Measurements from ENCODE around the gene NUB1. TPM values are rescaled to one million over a fixed set of nuclear protein-coding genes. Genes with fewer than 3 reads are reported as not detected.
A peak's percentile ranks its signal among the peaks of the same experiment; 100 is the strongest.

NUB1 gene
- total RNA-seq, 1 experiment from 2014 or later: 48.5 TPM

DNA sequence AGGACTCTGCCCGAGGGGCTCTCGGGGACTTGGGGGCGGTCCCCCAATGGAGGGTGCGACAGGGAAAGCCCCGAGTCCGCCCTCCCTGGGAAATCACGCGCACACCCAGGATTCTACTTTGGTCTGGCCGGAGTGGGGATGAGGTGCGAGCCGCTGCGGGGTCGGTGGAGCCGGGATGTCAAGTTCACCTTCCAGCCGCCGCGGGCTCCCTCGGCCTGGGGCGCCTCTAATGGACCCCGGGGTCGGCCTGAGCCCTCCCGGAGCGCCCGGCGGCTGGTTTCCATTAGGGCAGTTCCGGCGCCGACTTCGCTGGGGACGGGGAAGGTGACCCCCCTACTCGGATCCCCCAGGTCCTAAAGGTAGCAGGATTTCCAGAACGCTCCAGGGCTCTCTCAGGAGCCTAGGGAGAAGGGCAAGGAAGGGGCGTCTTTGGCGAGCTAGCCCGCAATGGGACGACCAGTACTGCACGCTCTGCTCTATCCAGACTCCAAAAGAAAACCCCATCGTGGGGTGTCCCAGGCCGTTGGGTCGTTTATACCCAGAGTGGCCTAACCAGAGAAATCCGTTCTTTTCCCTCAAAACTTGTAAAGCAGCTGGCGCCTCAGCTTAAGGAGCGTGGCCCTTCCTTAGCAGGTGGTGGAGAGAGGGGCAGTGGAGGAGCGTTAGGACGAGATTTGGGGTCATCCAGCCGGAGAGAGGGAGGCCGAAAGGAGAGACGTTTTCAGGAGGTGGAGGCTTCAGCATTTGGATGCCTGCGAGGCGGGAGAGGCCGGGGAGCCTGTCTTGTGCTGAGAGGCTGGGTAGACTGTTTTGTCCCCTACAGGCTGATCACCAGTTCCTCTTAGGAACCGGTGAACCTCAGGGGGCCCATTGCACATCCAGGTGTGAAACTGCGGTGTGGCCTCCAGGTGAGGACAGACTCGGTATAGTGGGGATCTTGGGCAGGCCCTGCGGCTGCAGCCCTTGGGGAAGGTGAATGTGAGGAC lies 69.1 kb downstream of the NUB1 start:
- Histone ChIP-seq H3T11ph (ENCODE audit: low read length) (no peak overlapping the region), H3K79me1 (ENCODE audit: insufficient read depth, low read depth, low read length, poor library complexity, severe bottlenecking) (no peaks in the 10 kb centered on the region), H4K5ac (ENCODE audit: insufficient read length, low read depth, low read length) (no peak overlapping the region), H2BK15ac (ENCODE audit: low read depth, low read length) (peak overlapping the region; percentile 25; the same call in 1 of the 2 replicates), H3K14ac (ENCODE audit: insufficient read depth, low read length) (peak overlapping the region; percentile 66), H3K23me2 (ENCODE audit: insufficient read length, low read depth, low read length, poor library complexity, severe bottlenecking) (peaks cover 25% of the 10 kb centered on the region), H3K9ac (ENCODE audit: extremely low read depth, insufficient read length, low read length) (peak overlapping the region; percentile 38), H2AK5ac (ENCODE audit: insufficient read length, low read length) (no peak overlapping the region), H3K18ac (ENCODE audit: insufficient read length, low read depth, low read length) (peak overlapping the region; percentile 75), H2BK12ac (ENCODE audit: insufficient read length, low read depth, low read length) (no peak overlapping the region), H3K79me2 (ENCODE audit: insufficient read depth, low read length) (no peaks in the 10 kb centered on the region), H4K8ac (replicated peaks; ENCODE audit: insufficient read length, low read depth, low read length) (no peak overlapping the region), H4K20me1 (ENCODE audit: control insufficient read depth, insufficient read depth, insufficient read length) (no peaks in the 10 kb centered on the region), H3K4me2 (ENCODE audit: insufficient read depth, insufficient read length, low read length) (peak overlapping the region; percentile 59), H3K27ac (ENCODE audit: insufficient read length, low read depth, low read length) (no peak overlapping the region), H2AFZ (ENCODE audit: low read length) (no peak overlapping the region), H3K4ac (ENCODE audit: low read depth, low read length) (no peak overlapping the region), H3K9me3 (ENCODE audit: control insufficient read depth, low read depth, low read length) (no peaks in the 10 kb centered on the region), H3K56ac (ENCODE audit: insufficient read length, low read depth, low read length) (no peak overlapping the region), H4K91ac (ENCODE audit: insufficient read length, low read depth, low read length) (no peak overlapping the region), H2BK120ac (ENCODE audit: low read depth, low read length, poor library complexity, severe bottlenecking) (no peak overlapping the region), H3K23ac (ENCODE audit: insufficient read length, low read depth, low read length) (no peak overlapping the region), H2BK5ac (ENCODE audit: insufficient read length, low read length) (no peak overlapping the region), H3K4me1 (ENCODE audit: insufficient read depth, low read length) (peaks cover 5% of the 10 kb centered on the region; the same call in 1 of the 2 replicates), H2BK20ac (ENCODE audit: low read depth, low read length, poor library complexity, severe bottlenecking) (no peak overlapping the region), H3K27me3 (ENCODE audit: insufficient read depth, low read length) (peaks cover 5% of the 10 kb centered on the region; the same call in 1 of the 2 replicates)
- peak; percentile 68 for DNase-seq
- TF ChIP-seq, protein P1, sequence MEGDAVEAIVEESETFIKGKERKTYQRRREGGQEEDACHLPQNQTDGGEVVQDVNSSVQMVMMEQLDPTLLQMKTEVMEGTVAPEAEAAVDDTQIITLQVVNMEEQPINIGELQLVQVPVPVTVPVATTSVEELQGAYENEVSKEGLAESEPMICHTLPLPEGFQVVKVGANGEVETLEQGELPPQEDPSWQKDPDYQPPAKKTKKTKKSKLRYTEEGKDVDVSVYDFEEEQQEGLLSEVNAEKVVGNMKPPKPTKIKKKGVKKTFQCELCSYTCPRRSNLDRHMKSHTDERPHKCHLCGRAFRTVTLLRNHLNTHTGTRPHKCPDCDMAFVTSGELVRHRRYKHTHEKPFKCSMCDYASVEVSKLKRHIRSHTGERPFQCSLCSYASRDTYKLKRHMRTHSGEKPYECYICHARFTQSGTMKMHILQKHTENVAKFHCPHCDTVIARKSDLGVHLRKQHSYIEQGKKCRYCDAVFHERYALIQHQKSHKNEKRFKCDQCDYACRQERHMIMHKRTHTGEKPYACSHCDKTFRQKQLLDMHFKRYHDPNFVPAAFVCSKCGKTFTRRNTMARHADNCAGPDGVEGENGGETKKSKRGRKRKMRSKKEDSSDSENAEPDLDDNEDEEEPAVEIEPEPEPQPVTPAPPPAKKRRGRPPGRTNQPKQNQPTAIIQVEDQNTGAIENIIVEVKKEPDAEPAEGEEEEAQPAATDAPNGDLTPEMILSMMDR (conservative IDR thresholded peaks at IDR 0.05): no peak
- Mint-ChIP-seq H3K27ac (peak overlapping the region in 1 of 3 experiments; percentile 35; a peak in 1 of 7 replicates), H3K4me3 (peak overlapping the region; percentile 77 to 87), H3K9me3 (peaks cover 0 to 3% of the 10 kb centered on the region in 2 experiments; a peak in 1 of 5 replicates), H3K36me3 (ENCODE audit: insufficient read depth in 1 of 3, low read depth in 3 of 3) (peaks cover 0 to 8% (median 2%) of the 10 kb centered on the region in 3 experiments; a peak in 5 of 7 replicates), H3K4me1 (peaks cover 22 to 29% of the 10 kb centered on the region in 2 experiments), H3K27me3 (ENCODE audit: low read depth) (peaks cover 66% of the 10 kb centered on the region)
- no CpG with 5 or more reads among the region's 55 CpGs for WGBS (ENCODE audit: extremely low coverage, insufficient read length, low lambda C conversion rate)
